C4-2B (cell line): ENCODE results near the gene GSK3B.

ENCODE experiments used
- CTCF ChIP-seq: fragments of 450-650 bp; conservative IDR thresholded peaks from 2 replicates; pipeline ENCODE4 v1.5.1; 2017; ENCODE audit warnings: mild to moderate bottlenecking
- ZFX ChIP-seq: fragments of 450-650 bp; IDR thresholded peaks from 2 replicates; pipeline ENCODE4 v1.6.1; 2017

GRCh38 chr3:119826711-119827608, 267.3 kb downstream of the GSK3B start:
- TF ChIP-seq CTCF (no peak), ZFX (no peak)
